ENCODE results near the gene KIRREL2. TPM values are rescaled to one million over a fixed set of nuclear protein-coding genes. Genes with fewer than 3 reads are reported as not detected.

KIRREL2 gene
- total and polyA plus RNA-seq, 3 donors from 2014 or later: 0.56 to 0.87 (median 0.84) TPM

DNA sequence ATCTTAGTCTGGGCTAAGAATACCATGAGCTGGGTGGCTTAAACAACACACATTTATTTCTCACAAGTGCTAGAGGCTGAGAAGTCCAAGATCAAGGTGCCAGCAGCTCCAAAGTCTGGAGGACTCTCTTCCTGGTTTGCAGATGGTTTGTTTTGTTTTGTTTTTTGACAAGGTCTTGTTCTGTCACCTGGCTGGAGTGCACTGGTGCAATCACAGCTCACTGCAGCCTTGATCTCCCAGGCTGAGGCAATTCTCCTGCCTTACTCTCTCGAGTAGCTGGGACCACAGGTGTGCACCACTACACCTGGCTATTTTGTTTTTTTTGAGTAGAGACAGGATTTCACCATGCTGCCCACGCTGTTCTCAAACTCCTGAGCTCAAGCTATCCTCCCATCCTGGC is 27.2 kb downstream of the KIRREL2 start:
- TF ChIP-seq POLR2A (IDR thresholded peaks at IDR 0.05): no peak
- TF ChIP-seq, protein P1, sequence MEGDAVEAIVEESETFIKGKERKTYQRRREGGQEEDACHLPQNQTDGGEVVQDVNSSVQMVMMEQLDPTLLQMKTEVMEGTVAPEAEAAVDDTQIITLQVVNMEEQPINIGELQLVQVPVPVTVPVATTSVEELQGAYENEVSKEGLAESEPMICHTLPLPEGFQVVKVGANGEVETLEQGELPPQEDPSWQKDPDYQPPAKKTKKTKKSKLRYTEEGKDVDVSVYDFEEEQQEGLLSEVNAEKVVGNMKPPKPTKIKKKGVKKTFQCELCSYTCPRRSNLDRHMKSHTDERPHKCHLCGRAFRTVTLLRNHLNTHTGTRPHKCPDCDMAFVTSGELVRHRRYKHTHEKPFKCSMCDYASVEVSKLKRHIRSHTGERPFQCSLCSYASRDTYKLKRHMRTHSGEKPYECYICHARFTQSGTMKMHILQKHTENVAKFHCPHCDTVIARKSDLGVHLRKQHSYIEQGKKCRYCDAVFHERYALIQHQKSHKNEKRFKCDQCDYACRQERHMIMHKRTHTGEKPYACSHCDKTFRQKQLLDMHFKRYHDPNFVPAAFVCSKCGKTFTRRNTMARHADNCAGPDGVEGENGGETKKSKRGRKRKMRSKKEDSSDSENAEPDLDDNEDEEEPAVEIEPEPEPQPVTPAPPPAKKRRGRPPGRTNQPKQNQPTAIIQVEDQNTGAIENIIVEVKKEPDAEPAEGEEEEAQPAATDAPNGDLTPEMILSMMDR (IDR thresholded peaks at IDR 0.05): no peak
- intact Hi-C loops (cut with DNase I; ENCODE audit: low total_unique reads): no loop called here
- 78 to 83% methylated on average over 2 of the region's 2 CpGs for WGBS, 2 donors

DNA sequence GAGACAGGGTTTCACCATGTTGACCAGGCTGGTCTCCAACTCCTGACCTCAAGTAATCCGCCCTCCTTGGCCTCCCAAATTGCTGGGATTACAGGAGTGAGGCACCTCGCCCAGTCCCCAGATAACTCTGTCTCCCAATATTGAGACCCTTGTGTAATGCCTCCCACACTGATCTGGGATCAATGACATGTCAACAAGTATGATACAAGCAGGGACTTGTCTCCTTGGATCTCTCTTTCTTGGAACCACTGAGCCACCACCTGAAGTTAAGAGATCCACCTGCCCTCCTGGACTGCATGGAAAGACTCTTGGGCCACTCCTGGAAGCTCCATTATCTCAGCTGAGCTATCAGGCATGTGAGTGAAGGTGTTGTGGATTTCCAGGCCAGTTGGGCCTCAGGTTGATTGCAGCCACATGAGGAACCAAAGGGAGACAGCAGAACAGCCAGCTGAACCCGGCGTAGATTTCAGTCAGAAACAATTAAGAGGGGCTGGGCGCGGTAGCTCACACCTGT is 28.6 kb downstream of the KIRREL2 start:
- H3K27ac ChIP-seq: no peak overlapping the region
- no peak for TF ChIP-seq POLR2A (IDR thresholded peaks at IDR 0.05)
- TF ChIP-seq, protein P1 (IDR thresholded peaks at IDR 0.05): no peak
- DNase-seq: no peak
- no peak overlapping the region for H3K4me3 ChIP-seq
- no peaks in the 10 kb centered on the region for H3K4me1 ChIP-seq
- 90 to 91% methylated on average over 6 of the region's 6 CpGs for WGBS, 2 donors
- no peaks in the 10 kb centered on the region for H3K36me3 ChIP-seq (ENCODE audit: low read depth, missing control alignments)
- intact Hi-C loops (cut with DNase I; ENCODE audit: low total_unique reads): no loop called here
- H3K9me3 ChIP-seq: no peaks in the 10 kb centered on the region
- no peaks in the 10 kb centered on the region for H3K27me3 ChIP-seq

More for the DNA sequence above, 27.2 kb downstream of the KIRREL2 start:
- Histone ChIP-seq H3K4me3 (no peak overlapping the region), H3K36me3 (ENCODE audit: low read depth, missing control alignments) (no peaks in the 10 kb centered on the region), H3K4me1 (no peaks in the 10 kb centered on the region), H3K27ac (no peak overlapping the region), H3K9me3 (no peaks in the 10 kb centered on the region), H3K27me3 (no peaks in the 10 kb centered on the region)
- no peak for DNase-seq

DNA sequence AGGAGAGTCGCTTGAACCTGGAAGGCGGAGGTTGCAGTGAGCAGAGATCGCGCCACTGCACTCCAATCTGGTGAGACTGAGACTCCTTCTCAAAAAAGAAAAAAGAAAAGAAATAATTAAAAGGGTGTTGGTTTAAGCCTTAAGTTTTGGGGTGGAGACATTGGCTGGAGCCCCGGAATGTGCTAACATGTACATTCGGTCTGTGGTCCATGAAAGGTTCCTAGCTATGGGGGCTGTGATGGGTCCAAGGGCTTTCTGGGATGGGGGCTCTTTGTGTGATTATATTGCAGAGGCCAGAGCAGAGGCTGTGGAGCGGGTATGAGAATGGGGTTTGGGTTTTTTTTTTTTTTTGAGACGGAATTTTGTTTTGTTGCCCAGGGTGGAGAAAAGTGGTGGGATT is 29.2 kb downstream of the KIRREL2 start:
- Histone ChIP-seq H3K27me3 (no peaks in the 10 kb centered on the region), H3K36me3 (ENCODE audit: low read depth, missing control alignments) (no peaks in the 10 kb centered on the region), H3K4me1 (no peaks in the 10 kb centered on the region), H3K27ac (no peak overlapping the region), H3K9me3 (no peaks in the 10 kb centered on the region), H3K4me3 (no peak overlapping the region)
- intact Hi-C loops (cut with DNase I; ENCODE audit: low total_unique reads): no loop called here
- WGBS, 2 donors: 91 to 94% methylated on average over 7 to 8 of the region's 8 CpGs
- no peak for DNase-seq
- no peak for TF ChIP-seq POLR2A (IDR thresholded peaks at IDR 0.05)
- TF ChIP-seq, protein P1 (IDR thresholded peaks at IDR 0.05): no peak

DNA sequence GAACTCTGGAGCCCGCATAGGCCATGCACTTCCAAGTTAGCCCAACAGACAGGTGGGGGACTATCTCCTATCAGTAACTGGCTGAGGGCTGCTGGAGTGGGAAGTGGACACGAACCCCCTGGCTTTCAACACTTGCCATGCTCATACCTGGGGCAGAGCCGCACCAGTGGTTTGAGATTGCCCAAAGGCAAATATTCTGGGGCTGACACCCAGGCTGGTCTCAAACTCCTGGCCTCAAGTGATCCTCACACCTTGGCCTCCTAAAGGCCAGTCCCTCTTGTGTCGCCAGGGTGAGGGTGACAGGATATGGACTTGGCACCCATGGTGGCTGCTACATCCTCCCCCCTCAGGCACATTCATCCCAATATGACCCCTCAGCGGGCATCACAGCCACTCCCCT is 30.5 kb downstream of the KIRREL2 start:
- H3K9me3 ChIP-seq: no peaks in the 10 kb centered on the region
- H3K36me3 ChIP-seq (ENCODE audit: low read depth, missing control alignments): no peaks in the 10 kb centered on the region
- intact Hi-C loops (cut with DNase I; ENCODE audit: low total_unique reads): no loop called here
- no peak overlapping the region for H3K4me3 ChIP-seq
- no peaks in the 10 kb centered on the region for H3K4me1 ChIP-seq
- no peak for DNase-seq
- 90% methylated on average over 5 of the region's 5 CpGs for WGBS, 2 donors
- no peak for TF ChIP-seq POLR2A (IDR thresholded peaks at IDR 0.05)
- TF ChIP-seq, protein P1 (IDR thresholded peaks at IDR 0.05): no peak
- no peak overlapping the region for H3K27ac ChIP-seq
- no peaks in the 10 kb centered on the region for H3K27me3 ChIP-seq

DNA sequence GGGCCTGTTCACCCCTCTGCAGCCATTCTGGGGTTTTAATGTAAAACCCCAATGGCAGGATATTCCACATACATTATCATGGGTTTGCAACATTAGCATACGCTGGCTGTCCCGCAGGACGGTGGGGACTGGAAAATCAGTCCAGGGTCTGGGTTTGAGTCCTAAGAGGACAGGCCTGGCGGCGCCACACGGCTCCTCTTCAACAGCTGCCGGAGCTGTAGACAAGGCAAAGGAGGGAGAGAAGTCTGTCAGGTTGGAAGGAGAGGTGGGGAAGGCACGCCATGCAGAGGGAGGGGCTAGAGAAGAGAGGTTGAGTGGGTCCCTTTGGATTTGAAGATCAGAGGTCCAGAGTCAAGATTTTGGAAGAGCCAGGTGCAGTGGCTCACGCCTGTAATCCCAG is 31.7 kb downstream of the KIRREL2 start:
- H3K4me3 ChIP-seq: no peak overlapping the region
- no peak for DNase-seq
- no peak overlapping the region for H3K27ac ChIP-seq
- H3K9me3 ChIP-seq: no peaks in the 10 kb centered on the region
- TF ChIP-seq, protein P1 (IDR thresholded peaks at IDR 0.05): no peak
- no peak for TF ChIP-seq POLR2A (IDR thresholded peaks at IDR 0.05)
- 91 to 96% methylated on average over 9 of the region's 9 CpGs for WGBS, 2 donors
- no peaks in the 10 kb centered on the region for H3K36me3 ChIP-seq (ENCODE audit: low read depth, missing control alignments)
- intact Hi-C loops (cut with DNase I; ENCODE audit: low total_unique reads): no loop called here
- no peaks in the 10 kb centered on the region for H3K27me3 ChIP-seq
- no peaks in the 10 kb centered on the region for H3K4me1 ChIP-seq

Data from testis (tissue), 3 donors.